Smooth muscle cell (in vitro differentiated cells): ENCODE results near the gene FOXP1. TPM values are rescaled to one million over a fixed set of nuclear protein-coding genes. Genes with fewer than 3 reads are reported as not detected.

ENCODE experiments used
- DNase-seq: peaks from one replicate; lab custom pipeline; 2025; ENCODE audit not compliant: unreplicated experiment; lab: John Stamatoyannopoulos, UW
- H2AFZ ChIP-seq: fragments of 200-600 bp; sonication (generic); 2 replicates; pipeline ENCODE4 v1.6.0; 2016; ENCODE audit warnings: antibody characterized with exemption, low read depth, mild to moderate bottlenecking
- H3F3A ChIP-seq: fragments of 200-600 bp; sonication (generic); 2 replicates; pipeline ENCODE4 v1.6.0; 2017; ENCODE audit warnings: antibody characterized with exemption, low read depth
- H3K27ac ChIP-seq: fragments of 200-600 bp; sonication (generic); 2 replicates; pipeline ENCODE4 v1.5.1; 2016; ENCODE audit warnings: low read depth, mild to moderate bottlenecking
- H3K27me3 ChIP-seq: fragments of 200-600 bp; sonication (generic); 2 replicates; pipeline ENCODE4 v1.6.1; 2016; ENCODE audit warnings: low read depth, mild to moderate bottlenecking
- H3K36me3 ChIP-seq: fragments of 200-600 bp; sonication (generic); 2 replicates; pipeline ENCODE4 v1.5.1; 2016; ENCODE audit warnings: low read depth
- H3K4me1 ChIP-seq: fragments of 200-600 bp; sonication (generic); 2 replicates; pipeline ENCODE4 v1.5.1; 2016; ENCODE audit warnings: low read depth
- H3K4me2 ChIP-seq: fragments of 200-600 bp; sonication (generic); 2 replicates; pipeline ENCODE4 v1.6.0; 2016; ENCODE audit warnings: mild to moderate bottlenecking
- H3K4me3 ChIP-seq: fragments of 200-600 bp; sonication (generic); 2 replicates; pipeline ENCODE4 v1.5.1; 2016; ENCODE audit warnings: mild to moderate bottlenecking
- H3K79me2 ChIP-seq: fragments of 200-600 bp; sonication (generic); 2 replicates; pipeline ENCODE4 v1.6.0; 2016; ENCODE audit warnings: low read depth, mild to moderate bottlenecking
- H3K9ac ChIP-seq: fragments of 200-600 bp; sonication (generic); 2 replicates; pipeline ENCODE4 v1.6.0; 2016; ENCODE audit warnings: low read depth
- H3K9me3 ChIP-seq: fragments of 200-600 bp; sonication (generic); replicated peaks from 2 replicates; pipeline ENCODE4 v1.5.1; 2016; ENCODE audit warnings: low read depth
- H4K20me1 ChIP-seq: fragments of 200-600 bp; sonication (generic); 2 replicates; pipeline ENCODE4 v1.6.0; 2016; ENCODE audit warnings: low read depth
- CTCF ChIP-seq: fragments of 200-600 bp; sonication (generic); IDR thresholded peaks from 2 replicates; pipeline ENCODE4 v1.5.1; 2017; ENCODE audit warnings: borderline replicate concordance, mild to moderate bottlenecking, antibody characterized with exemption; ENCODE audit not compliant: insufficient read depth, poor library complexity, severe bottlenecking
- WGBS: methylation state at CpG from one replicate; pipeline ENCODE4 v1.1.7; 2016; ENCODE audit warnings: low lambda C conversion rate; 5-methylcytosine and 5-hydroxymethylcytosine counted together
- polyA plus RNA-seq: library from polyadenylated mRNA; unstranded; fragments of >200 nt; fragmentation: Nextera tagmentation; extraction: Ambion mirVana; gene quantifications from 2 replicates; pipeline ENCODE4 v1.2.1, GENCODE V29; 2016
- total RNA-seq: library from RNA; depleted of rRNA; stranded (reverse); fragments of >200 nt; gene quantifications from 2 replicates; pipeline ENCODE4 v1.2.3, GENCODE V29; 2014

FOXP1 gene
- total and polyA plus RNA-seq, 2 experiments from 2014 or later = 40.9 to 68.0 TPM

GRCh38 chr3:71273453-71273852 is 310.1 kb downstream of the FOXP1 start:
- no peaks in the 10 kb centered on the region for H3K79me2 ChIP-seq
- WGBS = 97% methylated on average over 4 of the region's 4 CpGs

GRCh38 chr3:71271596-71271995 is 311.9 kb downstream of the FOXP1 start:
- Histone ChIP-seq H3K36me3 (no peaks in the 10 kb centered on the region), H3F3A (no peaks in the 10 kb centered on the region), H3K27ac (no peak overlapping the region), H3K27me3 (no peaks in the 10 kb centered on the region), H3K9ac (no peak overlapping the region), H3K4me1 (no peaks in the 10 kb centered on the region), H3K4me2 (no peak overlapping the region), H4K20me1 (peaks cover 13% of the 10 kb centered on the region), H3K4me3 (no peak overlapping the region), H3K79me2 (no peaks in the 10 kb centered on the region), H2AFZ (no peak overlapping the region), H3K9me3 (no peaks in the 10 kb centered on the region)
- DNase-seq = no peak
- 85% methylated on average over 4 of the region's 4 CpGs for WGBS
- TF ChIP-seq CTCF = no peak

More at GRCh38 chr3:71273453-71273852, 310.1 kb downstream of the FOXP1 start:
- Histone ChIP-seq H3K27ac (no peak overlapping the region), H3K4me1 (no peaks in the 10 kb centered on the region), H3K9me3 (no peaks in the 10 kb centered on the region), H3K4me2 (no peak overlapping the region), H3K4me3 (no peak overlapping the region), H4K20me1 (peaks cover 17% of the 10 kb centered on the region), H3K27me3 (no peaks in the 10 kb centered on the region), H3K9ac (no peak overlapping the region), H3F3A (no peaks in the 10 kb centered on the region), H2AFZ (no peak overlapping the region), H3K36me3 (no peaks in the 10 kb centered on the region)
- no peak for DNase-seq
- TF ChIP-seq CTCF = no peak

- Histone ChIP-seq H3K79me2 (no peaks in the 10 kb centered on the region), H3K9me3 (no peaks in the 10 kb centered on the region), H3K27me3 (no peaks in the 10 kb centered on the region), H3K9ac (no peak overlapping the region), H3K4me3 (no peak overlapping the region), H3K4me1 (no peaks in the 10 kb centered on the region), H3F3A (no peaks in the 10 kb centered on the region), H2AFZ (no peak overlapping the region), H3K4me2 (no peak overlapping the region), H4K20me1 (peaks cover 17% of the 10 kb centered on the region), H3K27ac (no peak overlapping the region), H3K36me3 (no peaks in the 10 kb centered on the region)
- DNase-seq = no peak
- 47% methylated on average over 8 of the region's 8 CpGs for WGBS
- TF ChIP-seq CTCF = no peak
These were observed 313.6 kb downstream of the FOXP1 start for GRCh38 chr3:71269906-71270305.

- no peaks in the 10 kb centered on the region for H3K36me3 ChIP-seq
These were observed 315.0 kb downstream of the FOXP1 start for GRCh38 chr3:71268462-71268999.

More at GRCh38 chr3:71268462-71268999, 315.0 kb downstream of the FOXP1 start:
- 94% methylated on average over 5 of the region's 5 CpGs for WGBS
- no peak overlapping the region for H2AFZ ChIP-seq
- no peaks in the 10 kb centered on the region for H3K27me3 ChIP-seq
- peaks cover 19% of the 10 kb centered on the region for H4K20me1 ChIP-seq
- no peak overlapping the region for H3K4me3 ChIP-seq
- no peaks in the 10 kb centered on the region for H3F3A ChIP-seq
- no peak overlapping the region for H3K4me2 ChIP-seq
- H3K9me3 ChIP-seq = no peaks in the 10 kb centered on the region
- DNase-seq = no peak
- no peaks in the 10 kb centered on the region for H3K79me2 ChIP-seq
- no peaks in the 10 kb centered on the region for H3K4me1 ChIP-seq
- no peak overlapping the region for H3K9ac ChIP-seq
- no peak for TF ChIP-seq CTCF
- no peak overlapping the region for H3K27ac ChIP-seq
